Measurements from ENCODE around the gene PGAP6. TPM values are rescaled to one million over a fixed set of nuclear protein-coding genes. Genes with fewer than 3 reads are reported as not detected.

Gene PGAP6
- total and polyA plus RNA-seq, 5 donors from 2014 or later, result 7.8 to 71.4 (median 42.5) TPM

DNA sequence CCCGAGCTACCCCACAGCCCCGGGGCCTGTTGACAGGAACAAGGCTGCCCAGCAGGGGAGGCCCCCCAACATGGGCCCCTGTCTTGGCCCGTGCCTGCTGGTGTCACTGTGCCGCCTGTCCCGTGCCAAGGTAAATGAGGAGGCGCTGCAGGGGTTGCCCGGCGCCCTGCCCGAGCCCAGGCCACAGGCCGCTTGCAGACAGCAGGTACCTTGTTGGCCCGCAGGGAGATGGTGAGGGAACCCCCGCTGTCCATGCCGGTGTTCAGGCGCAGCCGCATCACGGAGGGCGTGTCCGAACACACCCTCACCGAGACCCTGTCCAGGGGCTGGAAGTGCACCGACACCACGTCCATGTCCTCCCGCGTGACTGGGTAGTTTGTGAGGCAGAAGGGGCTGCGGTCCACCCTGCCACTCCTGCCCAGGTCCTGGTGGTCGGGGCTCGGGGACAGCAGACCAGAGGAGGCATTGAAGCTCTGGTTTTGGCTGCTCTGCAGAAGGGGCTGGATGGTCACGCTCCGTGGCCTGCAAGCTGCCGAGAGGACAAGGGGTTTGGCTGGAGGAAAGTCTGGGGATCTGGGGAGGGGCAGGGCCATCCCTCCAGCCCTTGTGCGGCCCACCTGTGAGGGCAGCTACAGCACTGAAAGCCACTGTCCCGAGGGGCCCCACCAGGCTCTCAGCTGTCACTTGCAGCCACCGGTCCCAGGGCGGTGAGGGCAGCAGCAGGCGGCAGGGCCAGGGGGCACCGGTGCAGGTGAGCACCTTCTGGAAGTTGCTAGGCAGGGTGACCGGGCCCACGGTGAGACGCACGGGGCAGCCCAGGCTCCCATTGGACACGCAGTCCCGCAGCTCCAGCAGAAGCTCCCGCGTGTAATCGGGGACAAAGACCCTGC lies 5.6 kb downstream of the PGAP6 start:
- H3K27ac Mint-ChIP-seq, result no peak overlapping the region
- no peak for ATAC-seq (ENCODE audit: low read depth in 2 of 2)
- H3K36me3 Mint-ChIP-seq, result peaks cover 3% of the 10 kb centered on the region

GRCh38 chr16:375212-375611 lies 6.6 kb downstream of the PGAP6 start:
- H3K27me3 Mint-ChIP-seq, result no peaks in the 10 kb centered on the region
- peaks cover 0 to 18% (median 7%) of the 10 kb centered on the region in 4 donors for H3K4me1 Mint-ChIP-seq
- Histone ChIP-seq H3K27me3 (ENCODE audit: control insufficient read depth, insufficient read depth, low read length) (no peaks in the 10 kb centered on the region), H3K36me3 (ENCODE audit: control insufficient read depth, insufficient read depth, low read length) (peaks cover 8% of the 10 kb centered on the region), H3K27ac (ENCODE audit: insufficient read depth, low read length, poor library complexity, severe bottlenecking) (no peak overlapping the region), H3K4me3 (ENCODE audit: low read depth, low read length) (no peak overlapping the region), H3K9me3 (ENCODE audit: control insufficient read depth in 2 of 2, low read length in 2 of 2) (no peaks in the 10 kb centered on the region), H3K4me1 (ENCODE audit: control insufficient read depth, insufficient read depth, low read length, poor library complexity, severe bottlenecking) (peaks cover 17% of the 10 kb centered on the region)
- DNase-seq, result no peak
- peaks cover 8% of the 10 kb centered on the region for H3K36me3 Mint-ChIP-seq
- no peak for ATAC-seq (ENCODE audit: low read depth in 2 of 2)
- H3K27ac Mint-ChIP-seq, result peak overlapping the region in 1 of 3 donors; percentile 60
- H3K4me3 Mint-ChIP-seq, result no peak overlapping the region
- H3K9me3 Mint-ChIP-seq, result no peaks in the 10 kb centered on the region

More for the DNA sequence above, 5.6 kb downstream of the PGAP6 start:
- Histone ChIP-seq H3K4me3 (ENCODE audit: low read depth, low read length) (no peak overlapping the region), H3K4me1 (ENCODE audit: control insufficient read depth, insufficient read depth, low read length, poor library complexity, severe bottlenecking) (peaks cover 19% of the 10 kb centered on the region), H3K9me3 (ENCODE audit: control insufficient read depth in 2 of 2, low read length in 2 of 2) (no peaks in the 10 kb centered on the region), H3K27me3 (ENCODE audit: control insufficient read depth, insufficient read depth, low read length) (no peaks in the 10 kb centered on the region), H3K27ac (ENCODE audit: insufficient read depth, low read length, poor library complexity, severe bottlenecking) (no peak overlapping the region), H3K36me3 (ENCODE audit: control insufficient read depth, insufficient read depth, low read length) (peaks cover 8% of the 10 kb centered on the region)
- Mint-ChIP-seq H3K4me1 (peaks cover 0 to 14% (median 2%) of the 10 kb centered on the region in 4 donors), H3K27me3 (no peaks in the 10 kb centered on the region), H3K9me3 (no peaks in the 10 kb centered on the region), H3K4me3 (peak overlapping the region in 1 of 4 donors; percentile 43)
- DNase-seq, result no peak

DNA sequence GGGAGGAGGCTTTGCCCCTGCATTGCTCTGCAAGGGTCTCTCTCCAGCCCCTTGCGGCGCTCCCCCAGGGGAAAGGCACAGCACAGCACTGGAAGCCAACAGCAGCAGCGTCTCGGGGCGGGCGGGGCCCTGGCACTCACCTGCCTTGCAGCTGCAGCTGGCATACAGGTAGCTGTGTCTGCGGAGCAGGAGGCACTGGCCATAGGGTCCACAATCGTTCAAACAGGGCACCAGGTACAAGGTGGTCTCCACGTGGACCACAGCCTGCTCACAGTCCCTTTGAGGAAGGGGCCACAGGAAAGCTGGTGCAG lies 7.2 kb downstream of the PGAP6 start:
- Histone ChIP-seq H3K4me3 (ENCODE audit: low read depth, low read length) (no peak overlapping the region), H3K4me1 (ENCODE audit: control insufficient read depth, insufficient read depth, low read length, poor library complexity, severe bottlenecking) (peaks cover 15% of the 10 kb centered on the region), H3K36me3 (ENCODE audit: control insufficient read depth, insufficient read depth, low read length) (peaks cover 8% of the 10 kb centered on the region), H3K27me3 (ENCODE audit: control insufficient read depth, insufficient read depth, low read length) (no peaks in the 10 kb centered on the region), H3K27ac (ENCODE audit: insufficient read depth, low read length, poor library complexity, severe bottlenecking) (no peak overlapping the region), H3K9me3 (ENCODE audit: control insufficient read depth in 2 of 2, low read length in 2 of 2) (no peaks in the 10 kb centered on the region)
- DNase-seq (no peak), ATAC-seq (ENCODE audit: low read depth in 2 of 2) (no peak)
- no peaks in the 10 kb centered on the region for H3K27me3 Mint-ChIP-seq
- H3K27ac Mint-ChIP-seq, result no peak overlapping the region
- H3K4me3 Mint-ChIP-seq, result no peak overlapping the region
- no peaks in the 10 kb centered on the region for H3K9me3 Mint-ChIP-seq
- H3K36me3 Mint-ChIP-seq, result peaks cover 8% of the 10 kb centered on the region
- peaks cover 0 to 17% (median 8%) of the 10 kb centered on the region in 4 donors for H3K4me1 Mint-ChIP-seq

- H3K27me3 ChIP-seq (ENCODE audit: control insufficient read depth, insufficient read depth, low read length), result no peaks in the 10 kb centered on the region
- no peak overlapping the region for H3K4me3 ChIP-seq (ENCODE audit: low read depth, low read length)
- no peak overlapping the region for H3K27ac ChIP-seq (ENCODE audit: insufficient read depth, low read length, poor library complexity, severe bottlenecking)
- H3K4me1 ChIP-seq (ENCODE audit: control insufficient read depth, insufficient read depth, low read length, poor library complexity, severe bottlenecking), result peaks cover 16% of the 10 kb centered on the region
- ATAC-seq (ENCODE audit: low read depth in 2 of 2), result no peak
- no peak for DNase-seq
- Mint-ChIP-seq H3K27ac (no peak overlapping the region), H3K36me3 (peaks cover 8% of the 10 kb centered on the region), H3K27me3 (no peaks in the 10 kb centered on the region), H3K4me1 (peaks cover 0 to 23% (median 8%) of the 10 kb centered on the region in 4 donors), H3K9me3 (no peaks in the 10 kb centered on the region), H3K4me3 (no peak overlapping the region)
- no peaks in the 10 kb centered on the region for H3K9me3 ChIP-seq (ENCODE audit: control insufficient read depth in 2 of 2, low read length in 2 of 2)
- peaks cover 8% of the 10 kb centered on the region for H3K36me3 ChIP-seq (ENCODE audit: control insufficient read depth, insufficient read depth, low read length)
Measured at GRCh38 chr16:373848-374615, 7.7 kb downstream of the PGAP6 start.

- Histone ChIP-seq H3K36me3 (ENCODE audit: control insufficient read depth, insufficient read depth, low read length) (peaks cover 15% of the 10 kb centered on the region), H3K4me3 (ENCODE audit: low read depth, low read length) (no peak overlapping the region), H3K27me3 (ENCODE audit: control insufficient read depth, insufficient read depth, low read length) (no peaks in the 10 kb centered on the region), H3K27ac (ENCODE audit: insufficient read depth, low read length, poor library complexity, severe bottlenecking) (no peak overlapping the region), H3K9me3 (ENCODE audit: control insufficient read depth in 2 of 2, low read length in 2 of 2) (no peaks in the 10 kb centered on the region), H3K4me1 (ENCODE audit: control insufficient read depth, insufficient read depth, low read length, poor library complexity, severe bottlenecking) (peaks cover 16% of the 10 kb centered on the region)
- peaks cover 0 to 24% (median 8%) of the 10 kb centered on the region in 4 donors for H3K4me1 Mint-ChIP-seq
- no peak overlapping the region for H3K27ac Mint-ChIP-seq
- ATAC-seq (ENCODE audit: low read depth in 2 of 2) (no peak), DNase-seq (no peak)
- H3K9me3 Mint-ChIP-seq, result no peaks in the 10 kb centered on the region
- H3K36me3 Mint-ChIP-seq, result peaks cover 8% of the 10 kb centered on the region
- H3K27me3 Mint-ChIP-seq, result no peaks in the 10 kb centered on the region
- H3K4me3 Mint-ChIP-seq, result peak overlapping the region in 1 of 4 donors; percentile 51
Measured at GRCh38 chr16:373020-373598, 8.7 kb downstream of the PGAP6 start.

- no peaks in the 10 kb centered on the region for H3K9me3 Mint-ChIP-seq
- H3K36me3 Mint-ChIP-seq, result peaks cover 8% of the 10 kb centered on the region
- peaks cover 16% of the 10 kb centered on the region for H3K4me1 ChIP-seq (ENCODE audit: control insufficient read depth, insufficient read depth, low read length, poor library complexity, severe bottlenecking)
- H3K9me3 ChIP-seq (ENCODE audit: control insufficient read depth in 2 of 2, low read length in 2 of 2), result no peaks in the 10 kb centered on the region
- H3K27me3 Mint-ChIP-seq, result no peaks in the 10 kb centered on the region
- DNase-seq, result no peak
- peaks cover 0 to 24% (median 8%) of the 10 kb centered on the region in 4 donors for H3K4me1 Mint-ChIP-seq
- no peak overlapping the region for H3K27ac Mint-ChIP-seq
- ATAC-seq (ENCODE audit: low read depth in 2 of 2), result no peak
- no peak overlapping the region for H3K27ac ChIP-seq (ENCODE audit: insufficient read depth, low read length, poor library complexity, severe bottlenecking)
- peak overlapping the region in 2 of 4 donors; percentile 33 to 70 for H3K4me3 Mint-ChIP-seq
- H3K4me3 ChIP-seq (ENCODE audit: low read depth, low read length), result no peak overlapping the region
- no peaks in the 10 kb centered on the region for H3K27me3 ChIP-seq (ENCODE audit: control insufficient read depth, insufficient read depth, low read length)
- peaks cover 22% of the 10 kb centered on the region for H3K36me3 ChIP-seq (ENCODE audit: control insufficient read depth, insufficient read depth, low read length)
Measured at GRCh38 chr16:372302-372983, 9.3 kb downstream of the PGAP6 start.

DNA sequence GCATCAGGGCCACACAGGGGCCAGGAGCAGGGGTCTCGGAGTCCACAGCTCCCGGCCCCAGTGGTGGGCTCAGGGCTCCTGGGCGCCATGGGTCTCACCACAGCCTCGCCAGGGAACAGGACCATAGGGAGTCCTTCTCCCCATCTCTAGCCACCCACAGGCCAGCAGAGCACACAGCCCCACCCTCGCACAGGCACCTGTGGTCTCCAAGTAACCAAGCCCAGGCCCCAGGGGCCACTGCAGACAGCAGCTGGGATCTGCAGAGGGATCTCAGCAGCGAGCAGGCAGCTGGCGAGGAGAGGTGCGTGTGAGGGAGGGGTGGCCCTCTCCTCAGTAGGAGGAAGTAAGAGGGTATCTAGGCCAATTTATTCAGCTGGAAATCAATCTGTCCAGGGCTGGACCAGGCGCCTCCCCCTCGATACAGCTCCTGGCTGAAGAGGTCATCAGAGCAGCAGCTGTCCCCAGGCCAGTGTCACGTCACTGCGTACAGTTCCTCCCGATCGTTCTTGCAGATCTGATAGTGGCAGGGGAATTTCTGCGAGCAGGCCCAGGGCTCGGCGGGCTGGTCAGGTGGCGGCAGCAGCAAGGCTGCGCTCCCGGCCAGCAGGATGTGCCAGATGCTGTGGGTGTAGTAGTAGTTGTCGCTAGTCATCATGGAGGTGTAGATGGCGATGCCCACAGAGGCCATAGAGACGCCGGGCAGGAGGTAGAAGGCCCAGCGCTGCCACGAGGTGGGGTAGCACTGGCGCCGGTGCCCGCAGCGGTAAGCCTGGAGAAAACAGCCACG lies 10.1 kb downstream of the PGAP6 start:
- Mint-ChIP-seq H3K9me3 (no peaks in the 10 kb centered on the region), H3K36me3 (peaks cover 12% of the 10 kb centered on the region), H3K27ac (peak overlapping the region in 1 of 3 donors; percentile 79), H3K4me3 (peak overlapping the region in 3 of 4 donors; percentile 33 to 72 (median 70)), H3K4me1 (peaks cover 0 to 24% (median 8%) of the 10 kb centered on the region in 4 donors), H3K27me3 (no peaks in the 10 kb centered on the region)
- Histone ChIP-seq H3K4me1 (ENCODE audit: control insufficient read depth, insufficient read depth, low read length, poor library complexity, severe bottlenecking) (peaks cover 16% of the 10 kb centered on the region), H3K36me3 (ENCODE audit: control insufficient read depth, insufficient read depth, low read length) (peaks cover 26% of the 10 kb centered on the region), H3K27ac (ENCODE audit: insufficient read depth, low read length, poor library complexity, severe bottlenecking) (peak overlapping the region; percentile 74), H3K9me3 (ENCODE audit: control insufficient read depth in 2 of 2, low read length in 2 of 2) (no peaks in the 10 kb centered on the region), H3K27me3 (ENCODE audit: control insufficient read depth, insufficient read depth, low read length) (no peaks in the 10 kb centered on the region), H3K4me3 (ENCODE audit: low read depth, low read length) (no peak overlapping the region)
- DNase-seq, result no peak
- no peak for ATAC-seq (ENCODE audit: low read depth in 2 of 2)

Data from CD4-positive, CD25-positive, alpha-beta regulatory T cell (primary cell).